Central memory CD8-positive, alpha-beta T cell (primary cell): ENCODE data around the gene ACP2.

Experiments
- ATAC-seq: fragments of 150-1000 bp; cut with Tn5 transposase; replicated peaks from 2 replicates; pipeline ENCODE4 v1.10.0; 2022; ENCODE audit warnings: mild to moderate bottlenecking, moderate FRiP score, moderate number of reproducible peaks; ENCODE audit not compliant: poor library complexity, severe bottlenecking; ENCODE audit errors: extremely low read depth
- DNase-seq, 2 donors: peaks; one replicate each; pipeline ENCODE4 v3.0.0; 2021; ENCODE audit warnings: low spot score in 2 of 2
- H3K27ac Mint-ChIP-seq: one replicate; pipeline ENCODE4 v1.8.0; 2022; ENCODE audit warnings: low read depth, mild to moderate bottlenecking, moderate library complexity, mixed read lengths
- H3K27me3 Mint-ChIP-seq: one replicate; pipeline ENCODE4 v1.8.0; 2022; ENCODE audit warnings: mixed read lengths
- H3K36me3 Mint-ChIP-seq: one replicate; pipeline ENCODE4 v1.8.0; 2022; ENCODE audit warnings: mild to moderate bottlenecking, moderate library complexity, mixed read lengths; ENCODE audit not compliant: insufficient read depth
- H3K4me1 Mint-ChIP-seq: one replicate; pipeline ENCODE4 v1.8.0; 2022; ENCODE audit warnings: mixed read lengths
- H3K4me3 Mint-ChIP-seq: one replicate; pipeline ENCODE4 v1.8.0; 2022; ENCODE audit warnings: mild to moderate bottlenecking, moderate library complexity, mixed read lengths
- H3K9me3 Mint-ChIP-seq: one replicate; pipeline ENCODE4 v1.8.0; 2022; ENCODE audit warnings: mixed read lengths

The ACP2 gene

GRCh38 chr11:47247502-47247901 lies 1.1 kb downstream of the ACP2 start:
- ATAC-seq (no peak), DNase-seq (no peak)
- Mint-ChIP-seq H3K36me3 (peaks cover 27% of the 10 kb centered on the region), H3K4me3 (peak overlapping the region; percentile 99), H3K27me3 (no peaks in the 10 kb centered on the region), H3K27ac (no peak overlapping the region), H3K9me3 (no peaks in the 10 kb centered on the region), H3K4me1 (peaks cover 19% of the 10 kb centered on the region)

GRCh38 chr11:47245611-47246357 lies 2.8 kb downstream of the ACP2 start:
- Mint-ChIP-seq H3K27ac (no peak overlapping the region), H3K27me3 (no peaks in the 10 kb centered on the region), H3K4me1 (peaks cover 25% of the 10 kb centered on the region), H3K9me3 (no peaks in the 10 kb centered on the region), H3K4me3 (no peak overlapping the region), H3K36me3 (peaks cover 35% of the 10 kb centered on the region)
- DNase-seq (no peak), ATAC-seq (no peak)

GRCh38 chr11:47244448-47245350 lies 3.9 kb downstream of the ACP2 start:
- Mint-ChIP-seq H3K27me3 (no peaks in the 10 kb centered on the region), H3K27ac (peak overlapping the region; percentile 55), H3K9me3 (no peaks in the 10 kb centered on the region), H3K4me3 (no peak overlapping the region), H3K36me3 (peaks cover 41% of the 10 kb centered on the region), H3K4me1 (peaks cover 25% of the 10 kb centered on the region)
- no peak for DNase-seq
- ATAC-seq: no peak

GRCh38 chr11:47243454-47243853 lies 5.2 kb downstream of the ACP2 start:
- ATAC-seq: no peak
- peaks cover 44% of the 10 kb centered on the region for H3K36me3 Mint-ChIP-seq
- no peak overlapping the region for H3K27ac Mint-ChIP-seq
- peaks cover 15% of the 10 kb centered on the region for H3K4me1 Mint-ChIP-seq
- H3K27me3 Mint-ChIP-seq: no peaks in the 10 kb centered on the region
- H3K4me3 Mint-ChIP-seq: no peak overlapping the region
- DNase-seq: no peak
- no peaks in the 10 kb centered on the region for H3K9me3 Mint-ChIP-seq

GRCh38 chr11:47242596-47243192 lies 5.9 kb downstream of the ACP2 start:
- no peaks in the 10 kb centered on the region for H3K9me3 Mint-ChIP-seq
- no peaks in the 10 kb centered on the region for H3K27me3 Mint-ChIP-seq
- H3K4me3 Mint-ChIP-seq: no peak overlapping the region
- H3K4me1 Mint-ChIP-seq: peaks cover 7% of the 10 kb centered on the region
- peaks cover 47% of the 10 kb centered on the region for H3K36me3 Mint-ChIP-seq
- H3K27ac Mint-ChIP-seq: peak overlapping the region; percentile 30
- ATAC-seq (no peak), DNase-seq (no peak)

- peaks cover 49% of the 10 kb centered on the region for H3K36me3 Mint-ChIP-seq
- peaks cover 6% of the 10 kb centered on the region for H3K4me1 Mint-ChIP-seq
- peak overlapping the region; percentile 30 for H3K27ac Mint-ChIP-seq
- no peaks in the 10 kb centered on the region for H3K9me3 Mint-ChIP-seq
- H3K27me3 Mint-ChIP-seq: no peaks in the 10 kb centered on the region
- ATAC-seq (no peak), DNase-seq (no peak)
- H3K4me3 Mint-ChIP-seq: no peak overlapping the region
These were observed 6.7 kb downstream of the ACP2 start for GRCh38 chr11:47241841-47242301.

GRCh38 chr11:47239852-47240251 lies 8.8 kb downstream of the ACP2 start:
- Mint-ChIP-seq H3K27ac (peak overlapping the region; percentile 55), H3K9me3 (no peaks in the 10 kb centered on the region), H3K36me3 (peaks cover 46% of the 10 kb centered on the region), H3K4me1 (peaks cover 10% of the 10 kb centered on the region), H3K27me3 (no peaks in the 10 kb centered on the region), H3K4me3 (no peak overlapping the region)
- DNase-seq (no peak), ATAC-seq (no peak)

GRCh38 chr11:47236482-47236881 lies 12.1 kb downstream of the ACP2 start:
- H3K4me1 Mint-ChIP-seq: peaks cover 10% of the 10 kb centered on the region
- ATAC-seq (no peak), DNase-seq (no peak)
- H3K36me3 Mint-ChIP-seq: peaks cover 35% of the 10 kb centered on the region
- H3K9me3 Mint-ChIP-seq: no peaks in the 10 kb centered on the region
- H3K27ac Mint-ChIP-seq: peak overlapping the region; percentile 39
- H3K27me3 Mint-ChIP-seq: no peaks in the 10 kb centered on the region
- H3K4me3 Mint-ChIP-seq: no peak overlapping the region

- H3K36me3 Mint-ChIP-seq: peaks cover 27% of the 10 kb centered on the region
- H3K27ac Mint-ChIP-seq: peak overlapping the region; percentile 87
- peaks cover 10% of the 10 kb centered on the region for H3K4me1 Mint-ChIP-seq
- H3K9me3 Mint-ChIP-seq: no peaks in the 10 kb centered on the region
- peak overlapping the region; percentile 52 for H3K4me3 Mint-ChIP-seq
- ATAC-seq (no peak), DNase-seq (no peak)
- H3K27me3 Mint-ChIP-seq: no peaks in the 10 kb centered on the region
These were observed 13.5 kb downstream of the ACP2 start for GRCh38 chr11:47235163-47235562.

- Mint-ChIP-seq H3K4me3 (peak overlapping the region; percentile 52), H3K9me3 (no peaks in the 10 kb centered on the region), H3K27ac (peak overlapping the region; percentile 87), H3K27me3 (no peaks in the 10 kb centered on the region), H3K36me3 (peaks cover 23% of the 10 kb centered on the region), H3K4me1 (peaks cover 10% of the 10 kb centered on the region)
- DNase-seq (peak; percentile 35 to 70), ATAC-seq (peak; percentile 94)
These were observed 13.9 kb downstream of the ACP2 start for GRCh38 chr11:47234669-47235100.

GRCh38 chr11:47233989-47234668 lies 14.5 kb downstream of the ACP2 start:
- peak overlapping the region; percentile 87 for H3K27ac Mint-ChIP-seq
- H3K9me3 Mint-ChIP-seq: no peaks in the 10 kb centered on the region
- H3K4me3 Mint-ChIP-seq: peak overlapping the region; percentile 52
- peaks cover 13% of the 10 kb centered on the region for H3K4me1 Mint-ChIP-seq
- no peak for DNase-seq
- H3K36me3 Mint-ChIP-seq: peaks cover 19% of the 10 kb centered on the region
- no peak for ATAC-seq
- no peaks in the 10 kb centered on the region for H3K27me3 Mint-ChIP-seq

- no peaks in the 10 kb centered on the region for H3K9me3 Mint-ChIP-seq
- no peak overlapping the region for H3K4me3 Mint-ChIP-seq
- H3K36me3 Mint-ChIP-seq: peaks cover 22% of the 10 kb centered on the region
- ATAC-seq (no peak), DNase-seq (no peak)
- no peaks in the 10 kb centered on the region for H3K27me3 Mint-ChIP-seq
- no peak overlapping the region for H3K27ac Mint-ChIP-seq
- peaks cover 16% of the 10 kb centered on the region for H3K4me1 Mint-ChIP-seq
These were observed 15.6 kb downstream of the ACP2 start for GRCh38 chr11:47233051-47233450.
